A549 (cell line): ENCODE measurements around the gene TBC1D21.

Experiments
- CBX2 ChIP-seq: fragments of 200-600 bp; sonication (generic); IDR thresholded peaks from 2 replicates; pipeline ENCODE4 v1.6.1; 2016; ENCODE audit warnings: low read depth, mild to moderate bottlenecking, borderline replicate concordance
- CHD4 ChIP-seq: fragments of 200-600 bp; sonication (generic); IDR thresholded peaks from 2 replicates; pipeline ENCODE4 v1.6.1; 2016; ENCODE audit warnings: antibody characterized with exemption, mild to moderate bottlenecking, borderline replicate concordance
- CTCF ChIP-seq: fragments of >200 bp; sonication (Bioruptor Twin); formaldehyde crosslinking; IDR thresholded peaks from 3 replicates; pipeline ENCODE4 v1.5.1; 2016
- RAD21 ChIP-seq, 2 experiments: fragments of >200 bp in 1 of 2; sonication (Bioruptor Twin) in 1 of 2; formaldehyde crosslinking in 1 of 2; IDR thresholded peaks in 1 of 2; conservative IDR thresholded peaks in 1 of 2; 2 replicates in 1 of 2; 3 replicates in 1 of 2; pipeline ENCODE4 v1.6.1; 2012 to 2018; ENCODE audit warnings: inconsistent platforms in 1 of 2
- RARB ChIP-seq: fragments of 250-450 bp; sonication (Bioruptor Pico); IDR thresholded peaks from 2 replicates; pipeline ENCODE4 v1.8.0; 2021; ENCODE audit warnings: mild to moderate bottlenecking, moderate library complexity
- SMC3 ChIP-seq: fragments of >200 bp; sonication (Bioruptor Twin); formaldehyde crosslinking; IDR thresholded peaks from 3 replicates; pipeline ENCODE4 v1.6.1; 2018; ENCODE audit warnings: inconsistent platforms

- TF ChIP-seq CHD4 (no peak), CTCF (no peak), RAD21 (conservative IDR thresholded peaks at IDR 0.05 in 1 of 2, IDR thresholded peaks at IDR 0.05 in 1 of 2) (no peak), CBX2 (no peak), SMC3 (no peak), RARB (CRISPR knock-in tag) (no peak)
Measured at GRCh38 chr15:73909651-73910050, 36.3 kb downstream of the TBC1D21 start.
